ENCODE results near the gene CNTNAP2. TPM values are rescaled to one million over a fixed set of nuclear protein-coding genes. Genes with fewer than 3 reads are reported as not detected.

The CNTNAP2 gene
- total RNA-seq, 1 experiment from 2014 or later = 64.5 TPM

DNA sequence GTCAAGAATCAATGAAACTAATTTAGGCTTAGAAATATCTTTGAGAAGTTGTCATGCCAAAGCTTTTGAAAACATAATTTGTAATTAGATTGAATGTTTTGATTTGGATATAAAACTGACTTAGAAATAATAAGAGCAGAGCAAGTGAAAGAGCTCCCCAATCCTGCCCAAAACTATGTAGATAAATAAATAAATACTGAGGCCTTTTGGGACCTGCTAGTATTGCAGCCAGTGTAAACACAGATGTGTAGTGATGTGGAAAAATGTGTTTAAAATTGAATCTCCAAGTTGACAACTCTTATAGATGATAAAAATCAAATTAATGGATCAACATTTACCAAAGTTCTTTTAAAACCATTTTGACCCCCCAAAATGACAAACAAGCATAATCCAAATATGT is 896.1 kb downstream of the CNTNAP2 start:
- H2BK12ac ChIP-seq (ENCODE audit: insufficient read length, low read depth, low read length) = no peak overlapping the region
- H2AK5ac ChIP-seq (ENCODE audit: insufficient read length, low read length) = no peak overlapping the region
- H3K18ac ChIP-seq (ENCODE audit: insufficient read length, low read depth, low read length) = no peak overlapping the region
- H3K79me2 ChIP-seq (ENCODE audit: insufficient read depth, low read length) = no peaks in the 10 kb centered on the region
- no peak overlapping the region for H3K4ac ChIP-seq (ENCODE audit: low read depth, low read length)
- H4K5ac ChIP-seq (ENCODE audit: insufficient read length, low read depth, low read length) = no peak overlapping the region
- Mint-ChIP-seq H3K4me3 (no peak overlapping the region), H3K27me3 (ENCODE audit: low read depth) (no peaks in the 10 kb centered on the region), H3K4me1 (no peaks in the 10 kb centered on the region), H3K9me3 (no peaks in the 10 kb centered on the region), H3K36me3 (ENCODE audit: insufficient read depth in 1 of 3, low read depth in 3 of 3) (no peaks in the 10 kb centered on the region), H3K27ac (no peak overlapping the region)
- no peaks in the 10 kb centered on the region for H3K27me3 ChIP-seq (ENCODE audit: insufficient read depth, low read length)
- H3K23ac ChIP-seq (ENCODE audit: insufficient read length, low read depth, low read length) = no peak overlapping the region
- H4K91ac ChIP-seq (ENCODE audit: insufficient read length, low read depth, low read length) = no peak overlapping the region
- no peaks in the 10 kb centered on the region for H4K20me1 ChIP-seq (ENCODE audit: control insufficient read depth, insufficient read depth, insufficient read length)
- H3K14ac ChIP-seq (ENCODE audit: insufficient read depth, low read length) = no peak overlapping the region
- H3T11ph ChIP-seq (ENCODE audit: low read length) = no peak overlapping the region
- no peaks in the 10 kb centered on the region for H3K9me3 ChIP-seq (ENCODE audit: control insufficient read depth, low read depth, low read length)
- no peaks in the 10 kb centered on the region for H3K79me1 ChIP-seq (ENCODE audit: insufficient read depth, low read depth, low read length, poor library complexity, severe bottlenecking)
- H3K4me1 ChIP-seq (ENCODE audit: insufficient read depth, low read length) = no peaks in the 10 kb centered on the region
- no peak overlapping the region for H3K27ac ChIP-seq (ENCODE audit: insufficient read length, low read depth, low read length)
- TF ChIP-seq, protein P1, sequence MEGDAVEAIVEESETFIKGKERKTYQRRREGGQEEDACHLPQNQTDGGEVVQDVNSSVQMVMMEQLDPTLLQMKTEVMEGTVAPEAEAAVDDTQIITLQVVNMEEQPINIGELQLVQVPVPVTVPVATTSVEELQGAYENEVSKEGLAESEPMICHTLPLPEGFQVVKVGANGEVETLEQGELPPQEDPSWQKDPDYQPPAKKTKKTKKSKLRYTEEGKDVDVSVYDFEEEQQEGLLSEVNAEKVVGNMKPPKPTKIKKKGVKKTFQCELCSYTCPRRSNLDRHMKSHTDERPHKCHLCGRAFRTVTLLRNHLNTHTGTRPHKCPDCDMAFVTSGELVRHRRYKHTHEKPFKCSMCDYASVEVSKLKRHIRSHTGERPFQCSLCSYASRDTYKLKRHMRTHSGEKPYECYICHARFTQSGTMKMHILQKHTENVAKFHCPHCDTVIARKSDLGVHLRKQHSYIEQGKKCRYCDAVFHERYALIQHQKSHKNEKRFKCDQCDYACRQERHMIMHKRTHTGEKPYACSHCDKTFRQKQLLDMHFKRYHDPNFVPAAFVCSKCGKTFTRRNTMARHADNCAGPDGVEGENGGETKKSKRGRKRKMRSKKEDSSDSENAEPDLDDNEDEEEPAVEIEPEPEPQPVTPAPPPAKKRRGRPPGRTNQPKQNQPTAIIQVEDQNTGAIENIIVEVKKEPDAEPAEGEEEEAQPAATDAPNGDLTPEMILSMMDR (conservative IDR thresholded peaks at IDR 0.05) = no peak
- no peak overlapping the region for H2BK120ac ChIP-seq (ENCODE audit: low read depth, low read length, poor library complexity, severe bottlenecking)
- no peak overlapping the region for H3K4me2 ChIP-seq (ENCODE audit: insufficient read depth, insufficient read length, low read length)
- H2AFZ ChIP-seq (ENCODE audit: low read length) = no peak overlapping the region
- no peak overlapping the region for H2BK15ac ChIP-seq (ENCODE audit: low read depth, low read length)
- H3K56ac ChIP-seq (ENCODE audit: insufficient read length, low read depth, low read length) = no peak overlapping the region
- no peak for DNase-seq
- H2BK20ac ChIP-seq (ENCODE audit: low read depth, low read length, poor library complexity, severe bottlenecking) = no peak overlapping the region
- H3K23me2 ChIP-seq (ENCODE audit: insufficient read length, low read depth, low read length, poor library complexity, severe bottlenecking) = no peaks in the 10 kb centered on the region
- H3K9ac ChIP-seq (ENCODE audit: extremely low read depth, insufficient read length, low read length) = no peak overlapping the region
- no peak overlapping the region for H4K8ac ChIP-seq (replicated peaks; ENCODE audit: insufficient read length, low read depth, low read length)
- H2BK5ac ChIP-seq (ENCODE audit: insufficient read length, low read length) = no peak overlapping the region
